CD4-positive, alpha-beta T cell treated with Interleukin-15 for 4 hours (primary cell): ENCODE data around the gene CDRT4.
"Not testable (repeated sequence)": the region's sequence is repeated elsewhere in the genome, so short reads cannot be mapped to it uniquely, and the experiment has no call there.

Experiments
- DNase-seq: peaks from one replicate; pipeline ENCODE4 v3.0.0-alpha.2; 2020; ENCODE audit warnings: low spot score

Gene CDRT4

GRCh38 chr17:15467592-15467991, at the start of gene CDRT4:
TSS of gene CDRT4 (minus strand) at chr17:15467621. CDS start at chr17:15440238, 27,383 bp downstream.
- DNase-seq, result no peak

- DNase-seq, result no peak
These were observed 48.7 kb upstream of the CDRT4 start for GRCh38 chr17:15516150-15516549.

GRCh38 chr17:15514469-15514868, 47.0 kb upstream of the CDRT4 start:
- DNase-seq, result no peak

GRCh38 chr17:15513856-15514459, 46.5 kb upstream of the CDRT4 start:
- DNase-seq, result no peak

GRCh38 chr17:15513058-15513791, 45.8 kb upstream of the CDRT4 start:
- no peak for DNase-seq

GRCh38 chr17:15512071-15512709, 44.8 kb upstream of the CDRT4 start:
- DNase-seq, result no peak

- no peak for DNase-seq
These were observed 43.7 kb upstream of the CDRT4 start for GRCh38 chr17:15511142-15511541.

- DNase-seq, result no peak
These were observed 42.9 kb upstream of the CDRT4 start for GRCh38 chr17:15510361-15510760.

GRCh38 chr17:15509095-15509494, 41.7 kb upstream of the CDRT4 start:
- DNase-seq, result no peak

GRCh38 chr17:15508466-15508865, 41.0 kb upstream of the CDRT4 start:
- no peak for DNase-seq

GRCh38 chr17:15507896-15508295, 40.5 kb upstream of the CDRT4 start:
- DNase-seq, result no peak

GRCh38 chr17:15507001-15507400, 39.6 kb upstream of the CDRT4 start:
- no peak for DNase-seq

- not testable (repeated sequence) for DNase-seq
These were observed 38.3 kb upstream of the CDRT4 start for GRCh38 chr17:15505708-15506107.

GRCh38 chr17:15503731-15504130, 36.3 kb upstream of the CDRT4 start:
- DNase-seq, result no peak

GRCh38 chr17:15502369-15503112, 35.1 kb upstream of the CDRT4 start:
- DNase-seq, result peak; percentile 51

- DNase-seq, result no peak
These were observed 34.4 kb upstream of the CDRT4 start for GRCh38 chr17:15501793-15502192.

GRCh38 chr17:15501282-15501681, 33.9 kb upstream of the CDRT4 start:
- DNase-seq, result no peak

GRCh38 chr17:15498107-15498506, 30.7 kb upstream of the CDRT4 start:
- no peak for DNase-seq

- DNase-seq, result no peak
These were observed 29.6 kb upstream of the CDRT4 start for GRCh38 chr17:15496735-15497670.

GRCh38 chr17:15494821-15495220, 27.4 kb upstream of the CDRT4 start:
- no peak for DNase-seq

- DNase-seq, result no peak
These were observed 26.2 kb upstream of the CDRT4 start for GRCh38 chr17:15493693-15494035.
